CD8-positive, alpha-beta memory T cell (primary cell): Measurements from ENCODE around the gene POLE. TPM values are rescaled to one million over a fixed set of nuclear protein-coding genes. Genes with fewer than 3 reads are reported as not detected.

Experiments used
- CTCF ChIA-PET: fragments of 350-600 bp; sonication (Branson Sonifier 250); formaldehyde crosslinking; loops from one replicate; lab custom pipeline; 2021; ENCODE audit warnings: antibody characterized with exemption; lab: Charles Lee
- POLR2A ChIA-PET: fragments of 350-600 bp; sonication (Branson Sonifier 250); formaldehyde crosslinking; loops from one replicate; lab custom pipeline; 2021; ENCODE audit warnings: antibody characterized with exemption; lab: Charles Lee
- DNase-seq, 5 donors: peaks; one replicate each; pipeline versions ENCODE4 v3.0.0 to v3.0.0-alpha.2; 2020 to 2022; ENCODE audit warnings: mixed read lengths in 1 of 5
- H3K27ac ChIP-seq: one replicate; pipeline ENCODE4 v1.7.0; 2013; ENCODE audit warnings: low read depth, mild to moderate bottlenecking, low read length, moderate library complexity
- H3K27me3 ChIP-seq: 2 replicates; pipeline ENCODE4 v1.7.0; 2013; ENCODE audit warnings: low read length, mild to moderate bottlenecking; ENCODE audit not compliant: insufficient read depth, poor library complexity, severe bottlenecking
- H3K36me3 ChIP-seq: 2 replicates; pipeline ENCODE4 v1.7.0; 2013; ENCODE audit warnings: mild to moderate bottlenecking, low read length, moderate library complexity; ENCODE audit not compliant: insufficient read depth
- H3K4me1 ChIP-seq: 2 replicates; pipeline ENCODE4 v1.7.0; 2013; ENCODE audit warnings: mild to moderate bottlenecking, low read length, moderate library complexity; ENCODE audit not compliant: insufficient read depth
- H3K4me3 ChIP-seq: 2 replicates; pipeline ENCODE4 v1.7.0; 2013; ENCODE audit warnings: mild to moderate bottlenecking, low read length
- H3K9me3 ChIP-seq: 2 replicates; pipeline ENCODE4 v1.7.0; 2013; ENCODE audit warnings: mild to moderate bottlenecking, low read length
- H3K27ac Mint-ChIP-seq, 8 donors: one replicate each; pipeline ENCODE4 v1.8.0; 2020 to 2021; ENCODE audit warnings: mixed read lengths in 8 of 8, mild to moderate bottlenecking in 6 of 8, inconsistent platforms in 3 of 8, moderate library complexity in 3 of 8
- H3K27me3 Mint-ChIP-seq, 2 donors: one replicate each; pipeline ENCODE4 v1.8.0; 2020 to 2021; ENCODE audit warnings: mixed read lengths in 2 of 2, mild to moderate bottlenecking in 1 of 2, moderate library complexity in 1 of 2
- H3K36me3 Mint-ChIP-seq, 3 donors: one replicate each; pipeline ENCODE4 v1.8.0; 2020 to 2021; ENCODE audit warnings: mixed read lengths in 3 of 3, inconsistent platforms in 1 of 3, mild to moderate bottlenecking in 1 of 3
- H3K4me1 Mint-ChIP-seq, 3 donors: one replicate each; pipeline ENCODE4 v1.8.0; 2020 to 2021; ENCODE audit warnings: mixed read lengths in 3 of 3, inconsistent platforms in 1 of 3, mild to moderate bottlenecking in 1 of 3
- H3K4me3 Mint-ChIP-seq, 7 donors: one replicate each; pipeline ENCODE4 v1.8.0; 2020 to 2021; ENCODE audit warnings: mixed read lengths in 7 of 7, mild to moderate bottlenecking in 6 of 7, moderate library complexity in 4 of 7, inconsistent platforms in 2 of 7
- H3K9me3 Mint-ChIP-seq, 5 donors: one replicate each; pipeline ENCODE4 v1.8.0; 2020 to 2022; ENCODE audit warnings: mixed read lengths in 5 of 5, mild to moderate bottlenecking in 3 of 5, moderate library complexity in 2 of 5, inconsistent platforms in 1 of 5
- polyA plus RNA-seq: library from polyadenylated mRNA; unstranded; fragments of 300-500 nt; fragmentation: Illumina TruSeq; gene quantifications from one replicate; pipeline ENCODE4 v1.2.3, GENCODE V29; 2021
- total RNA-seq, 2 experiments: library from RNA; stranded (reverse); gene quantifications; one replicate each; pipeline ENCODE4 v1.2.3, GENCODE V29; 2021

Gene POLE
- total and polyA plus RNA-seq, 3 experiments from 2014 or later, result 4.2 to 117 (median 109) TPM

DNA sequence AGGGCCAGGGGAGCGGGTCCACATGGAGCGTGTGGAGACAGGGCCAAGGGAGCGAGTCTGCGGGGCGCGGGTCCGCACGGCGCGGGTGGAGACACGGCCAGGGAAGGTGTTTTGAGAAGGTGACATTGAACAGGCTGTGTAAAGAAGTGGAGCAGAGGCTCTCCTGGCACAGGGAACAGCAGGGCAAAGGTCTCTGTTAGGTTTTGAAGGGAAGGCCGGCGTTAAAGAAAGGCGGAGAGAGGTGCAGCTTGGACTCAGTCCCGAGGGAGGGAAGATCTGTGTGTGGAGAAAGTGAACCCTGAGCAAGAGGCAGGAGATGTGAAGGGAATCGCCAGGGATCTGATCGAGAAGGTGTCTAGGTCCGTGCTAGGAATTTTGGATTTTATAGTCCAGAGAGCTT lies 2.1 kb upstream of the POLE start:
- Histone ChIP-seq H3K27ac (no peak overlapping the region), H3K27me3 (no peaks in the 10 kb centered on the region), H3K4me3 (no peak overlapping the region), H3K36me3 (no peaks in the 10 kb centered on the region), H3K9me3 (no peaks in the 10 kb centered on the region), H3K4me1 (peaks cover 7% of the 10 kb centered on the region)
- peak overlapping the region in 2 of 8 donors; percentile 53 to 59 for H3K27ac Mint-ChIP-seq
- H3K27me3 Mint-ChIP-seq, result no peaks in the 10 kb centered on the region
- ChIA-PET POLR2A (no interaction called here), CTCF (no interaction called here)
- no peaks in the 10 kb centered on the region for H3K9me3 Mint-ChIP-seq
- DNase-seq, result no peak
- peaks cover 15 to 25% (median 20%) of the 10 kb centered on the region in 3 donors for H3K4me1 Mint-ChIP-seq
- peak overlapping the region; percentile 42 to 90 (median 71) for H3K4me3 Mint-ChIP-seq
- peaks cover 0 to 1% (median 0%) of the 10 kb centered on the region in 3 donors for H3K36me3 Mint-ChIP-seq

DNA sequence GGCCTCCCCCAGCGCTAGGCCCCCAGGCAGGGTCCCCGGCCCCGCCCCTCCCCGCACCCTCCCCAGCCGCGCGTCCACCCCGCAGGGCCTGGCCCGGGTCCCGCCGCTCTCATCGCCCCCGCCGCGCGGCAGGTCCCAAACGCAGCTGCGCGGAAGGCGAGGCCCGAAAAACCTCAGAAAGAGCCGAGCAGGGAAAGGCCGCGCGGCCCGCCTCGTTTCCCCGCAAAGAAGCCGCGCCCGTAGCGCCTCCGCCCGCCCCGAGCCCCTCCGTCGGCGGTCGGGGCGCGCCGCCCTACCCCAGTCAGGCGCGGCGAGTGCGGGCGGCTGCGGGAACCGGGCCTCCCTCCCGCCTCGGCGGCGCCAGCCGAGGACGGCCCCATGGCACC lies 324 bp downstream of the POLE start:
- H3K27me3 Mint-ChIP-seq, result no peaks in the 10 kb centered on the region
- peak overlapping the region; percentile 47 for H3K4me3 ChIP-seq
- POLR2A ChIA-PET, result no interaction called here
- no peaks in the 10 kb centered on the region for H3K9me3 ChIP-seq
- DNase-seq, result no peak
- peaks cover 7% of the 10 kb centered on the region for H3K4me1 ChIP-seq
- H3K27ac Mint-ChIP-seq, result no peak overlapping the region
- no peaks in the 10 kb centered on the region for H3K36me3 ChIP-seq
- peak overlapping the region; percentile 59 for H3K27ac ChIP-seq
- no peaks in the 10 kb centered on the region for H3K9me3 Mint-ChIP-seq
- no peaks in the 10 kb centered on the region for H3K27me3 ChIP-seq
- CTCF ChIA-PET, result no interaction called here
- H3K4me3 Mint-ChIP-seq, result peak overlapping the region; percentile 55 to 95 (median 85)
- peaks cover 0 to 1% (median 0%) of the 10 kb centered on the region in 3 donors for H3K36me3 Mint-ChIP-seq
- peaks cover 15 to 30% (median 28%) of the 10 kb centered on the region in 3 donors for H3K4me1 Mint-ChIP-seq

DNA sequence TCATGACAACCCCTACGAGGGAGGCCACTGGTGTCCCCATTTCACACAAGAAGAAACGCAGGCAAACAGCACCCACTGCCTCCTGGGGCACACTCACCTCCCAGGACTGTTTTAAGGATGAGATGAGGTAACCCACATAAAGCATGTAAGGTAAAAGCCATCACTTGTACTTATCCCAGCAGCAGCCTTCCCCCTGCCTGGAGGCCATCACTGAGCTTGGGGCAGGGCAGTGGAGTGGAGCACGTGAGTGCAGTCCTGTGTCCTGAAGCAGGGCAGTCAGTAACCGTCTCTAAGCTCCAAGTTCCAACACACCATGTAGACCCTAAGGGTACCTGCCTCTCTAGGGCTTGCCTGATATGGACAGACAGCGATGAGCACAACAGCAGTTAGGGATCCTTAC lies 1.7 kb downstream of the POLE start:
- Mint-ChIP-seq H3K27me3 (no peaks in the 10 kb centered on the region), H3K27ac (peak overlapping the region in 5 of 8 donors; percentile 37 to 87 (median 66)), H3K4me3 (peak overlapping the region; percentile 58 to 95 (median 74)), H3K9me3 (no peaks in the 10 kb centered on the region), H3K36me3 (peaks cover 0 to 4% (median 3%) of the 10 kb centered on the region in 3 donors), H3K4me1 (peaks cover 17 to 35% (median 30%) of the 10 kb centered on the region in 3 donors)
- Histone ChIP-seq H3K4me1 (peaks cover 7% of the 10 kb centered on the region), H3K9me3 (no peaks in the 10 kb centered on the region), H3K36me3 (peaks cover 4% of the 10 kb centered on the region), H3K27ac (no peak overlapping the region), H3K4me3 (no peak overlapping the region), H3K27me3 (no peaks in the 10 kb centered on the region)
- CTCF ChIA-PET, result interaction anchor here (1.2 kb wide), 1 partner anchor 220 kb away, joined by 3 read pairs; no protein-coding TSS in a partner anchor
- POLR2A ChIA-PET, result no interaction called here
- no peak for DNase-seq

DNA sequence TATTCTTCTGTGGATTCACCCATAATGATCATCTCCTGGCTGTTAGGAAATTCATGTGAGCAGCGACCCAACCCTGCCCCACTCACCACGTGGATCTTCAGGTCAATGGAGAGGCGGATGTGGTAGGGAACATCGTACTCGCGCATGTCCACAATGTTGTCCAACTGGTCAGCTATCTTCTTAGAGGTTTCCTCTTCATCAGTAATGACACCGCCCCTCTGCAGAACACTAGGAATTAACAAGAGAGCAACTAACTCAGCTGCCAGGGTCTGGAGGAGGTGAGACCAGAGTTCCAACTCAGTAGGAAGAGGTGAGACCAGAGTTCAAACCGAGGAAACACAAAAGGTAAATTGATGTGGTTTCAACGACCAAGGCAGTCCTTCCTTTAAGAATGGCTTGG lies 9.7 kb downstream of the POLE start:
- Mint-ChIP-seq H3K27me3 (no peaks in the 10 kb centered on the region), H3K36me3 (peaks cover 10 to 74% (median 20%) of the 10 kb centered on the region in 3 donors), H3K4me3 (peak overlapping the region in 1 of 7 donors; percentile 65), H3K9me3 (no peaks in the 10 kb centered on the region), H3K4me1 (peaks cover 0 to 14% (median 4%) of the 10 kb centered on the region in 3 donors), H3K27ac (peak overlapping the region in 1 of 8 donors; percentile 29)
- H3K36me3 ChIP-seq, result peaks cover 42% of the 10 kb centered on the region
- H3K27ac ChIP-seq, result no peak overlapping the region
- CTCF ChIA-PET, result no interaction called here
- no peaks in the 10 kb centered on the region for H3K9me3 ChIP-seq
- H3K4me3 ChIP-seq, result no peak overlapping the region
- DNase-seq, result no peak
- H3K27me3 ChIP-seq, result no peaks in the 10 kb centered on the region
- POLR2A ChIA-PET, result no interaction called here
- no peaks in the 10 kb centered on the region for H3K4me1 ChIP-seq

DNA sequence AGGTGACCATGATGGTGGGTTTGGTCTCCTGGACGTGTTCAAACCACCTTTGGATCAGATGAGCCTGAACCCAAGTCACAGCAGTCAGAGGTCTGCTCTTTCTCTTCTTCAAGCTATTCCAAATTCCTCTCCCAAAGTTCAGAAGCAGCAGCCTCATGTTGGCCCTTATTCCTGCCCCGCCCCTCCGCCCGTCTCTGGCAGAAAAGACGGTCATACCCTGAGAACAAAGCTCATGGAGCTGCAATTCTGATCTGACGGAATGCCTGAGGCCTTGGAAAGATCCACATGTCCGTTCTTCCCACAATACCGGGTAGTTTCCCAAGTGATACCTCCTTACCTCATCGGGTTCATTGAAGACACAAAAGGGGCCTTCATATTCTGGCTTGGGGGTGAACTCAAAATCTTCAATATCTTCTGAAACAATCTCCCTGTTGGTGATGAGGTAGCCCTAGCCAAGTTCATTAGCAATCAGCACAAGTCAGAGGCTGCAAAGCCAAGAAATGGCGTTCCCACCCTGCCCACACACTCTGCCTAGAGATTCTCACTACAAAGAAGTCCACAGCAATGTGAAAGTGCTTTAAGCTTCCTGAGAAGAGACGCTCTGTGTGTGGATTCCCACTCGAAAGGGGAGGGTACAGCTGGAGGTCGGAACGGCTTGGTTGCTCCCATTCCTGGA lies 11.2 kb downstream of the POLE start:
- Mint-ChIP-seq H3K36me3 (peaks cover 10 to 86% (median 26%) of the 10 kb centered on the region in 3 donors), H3K4me1 (peaks cover 4 to 15% (median 8%) of the 10 kb centered on the region in 3 donors), H3K27me3 (no peaks in the 10 kb centered on the region), H3K4me3 (no peak overlapping the region), H3K27ac (peak overlapping the region in 1 of 8 donors; percentile 27), H3K9me3 (no peaks in the 10 kb centered on the region)
- no peaks in the 10 kb centered on the region for H3K9me3 ChIP-seq
- peaks cover 42% of the 10 kb centered on the region for H3K36me3 ChIP-seq
- no peak for DNase-seq
- H3K27ac ChIP-seq, result no peak overlapping the region
- H3K27me3 ChIP-seq, result no peaks in the 10 kb centered on the region
- no peaks in the 10 kb centered on the region for H3K4me1 ChIP-seq
- H3K4me3 ChIP-seq, result no peak overlapping the region
- CTCF ChIA-PET, result no interaction called here
- POLR2A ChIA-PET, result no interaction called here

DNA sequence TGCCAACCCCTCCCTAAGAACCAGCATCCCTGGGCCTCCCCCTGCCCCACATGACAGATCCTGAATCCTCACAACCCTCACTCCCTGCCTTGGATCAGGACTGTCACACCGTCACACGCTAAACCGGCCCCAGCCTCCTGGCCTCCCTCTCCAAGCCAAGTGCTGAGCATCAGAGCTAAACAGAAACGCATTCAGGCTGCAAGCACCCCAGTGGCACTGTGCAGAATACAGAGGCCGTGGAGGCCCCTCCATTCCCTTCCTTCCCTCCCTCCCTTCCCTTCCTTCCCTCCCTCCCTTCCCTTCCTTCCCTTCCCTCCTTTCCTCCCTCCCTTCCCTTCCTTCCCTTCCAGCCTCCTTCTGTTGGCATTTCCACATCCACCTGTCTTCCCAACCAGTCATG lies 12.6 kb downstream of the POLE start:
- H3K27me3 ChIP-seq, result no peaks in the 10 kb centered on the region
- Mint-ChIP-seq H3K27me3 (no peaks in the 10 kb centered on the region), H3K27ac (no peak overlapping the region), H3K36me3 (peaks cover 0 to 82% (median 26%) of the 10 kb centered on the region in 3 donors), H3K4me1 (peaks cover 3 to 6% (median 4%) of the 10 kb centered on the region in 3 donors), H3K9me3 (no peaks in the 10 kb centered on the region), H3K4me3 (no peak overlapping the region)
- peaks cover 35% of the 10 kb centered on the region for H3K36me3 ChIP-seq
- H3K4me3 ChIP-seq, result no peak overlapping the region
- POLR2A ChIA-PET, result no interaction called here
- H3K9me3 ChIP-seq, result no peaks in the 10 kb centered on the region
- CTCF ChIA-PET, result no interaction called here
- DNase-seq, result no peak
- H3K27ac ChIP-seq, result no peak overlapping the region
- no peaks in the 10 kb centered on the region for H3K4me1 ChIP-seq

DNA sequence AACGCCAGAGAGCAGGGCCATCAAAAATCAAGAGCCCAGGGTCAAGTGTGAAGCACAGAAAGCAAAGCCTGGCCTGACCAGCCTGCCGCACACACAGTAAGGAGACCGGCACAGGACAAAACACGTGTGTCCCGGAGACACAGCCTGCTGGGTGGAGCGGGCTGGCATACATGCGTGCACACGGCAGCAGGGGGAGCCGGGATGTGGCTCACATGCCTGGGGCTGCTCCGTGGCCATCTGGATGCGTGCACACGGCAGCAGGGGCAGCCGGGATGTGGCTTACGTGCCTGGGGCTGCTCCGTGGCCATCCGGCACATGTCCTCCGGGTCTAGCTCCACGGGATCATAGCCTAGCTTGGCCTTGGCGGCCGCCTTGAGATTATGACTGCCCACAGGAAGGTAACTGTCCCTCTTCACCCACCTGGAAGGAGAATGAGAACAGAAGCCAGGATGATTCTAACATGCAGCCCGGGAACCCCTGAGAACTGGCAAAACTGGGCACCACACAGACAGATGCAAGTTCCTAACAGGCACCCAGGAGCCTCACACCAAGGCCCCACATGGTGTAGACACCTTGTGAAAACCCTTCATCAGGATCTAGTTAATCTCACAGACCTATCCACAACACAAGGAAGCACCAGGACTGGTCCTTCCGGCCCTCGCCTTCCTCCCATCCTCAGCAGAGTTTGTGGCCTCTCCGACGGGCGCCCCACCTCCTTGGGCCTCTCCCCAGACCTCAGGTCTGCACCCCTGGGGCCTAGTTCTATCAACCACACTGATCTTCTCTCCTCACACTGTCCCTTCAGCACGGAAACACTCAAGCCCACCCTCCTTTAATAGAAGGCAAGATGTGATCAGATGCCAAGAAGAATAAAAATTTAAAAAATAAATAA lies 13.6 kb downstream of the POLE start:
- ChIA-PET CTCF (no interaction called here), POLR2A (no interaction called here)
- Mint-ChIP-seq H3K27me3 (no peaks in the 10 kb centered on the region), H3K9me3 (no peaks in the 10 kb centered on the region), H3K36me3 (peaks cover 0 to 82% (median 24%) of the 10 kb centered on the region in 3 donors), H3K4me1 (peaks cover 3 to 6% (median 4%) of the 10 kb centered on the region in 3 donors), H3K4me3 (no peak overlapping the region), H3K27ac (no peak overlapping the region)
- Histone ChIP-seq H3K27me3 (no peaks in the 10 kb centered on the region), H3K27ac (no peak overlapping the region), H3K9me3 (no peaks in the 10 kb centered on the region), H3K4me3 (no peak overlapping the region), H3K36me3 (peaks cover 28% of the 10 kb centered on the region), H3K4me1 (no peaks in the 10 kb centered on the region)
- DNase-seq, result no peak

DNA sequence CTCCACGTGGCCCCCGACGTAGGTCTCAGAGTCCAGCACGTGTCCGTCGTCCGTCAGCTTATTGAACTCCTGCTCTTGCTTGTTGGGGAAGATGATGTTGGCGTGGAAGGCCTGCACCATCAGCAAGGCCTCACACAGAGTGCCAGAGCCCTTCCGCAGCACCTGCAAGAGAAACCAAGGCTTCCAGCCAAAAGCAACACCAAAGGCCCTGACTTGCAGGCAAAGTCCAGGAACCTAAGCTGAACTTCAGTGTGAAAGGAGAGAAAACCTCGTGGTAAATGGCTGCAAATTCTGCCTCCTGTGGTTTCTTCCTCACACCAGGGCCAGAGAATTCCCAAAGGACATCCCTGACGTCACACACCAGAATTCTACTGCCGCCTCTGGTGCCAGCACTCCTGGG lies 14.5 kb downstream of the POLE start:
- Histone ChIP-seq H3K27ac (no peak overlapping the region), H3K4me1 (no peaks in the 10 kb centered on the region), H3K36me3 (peaks cover 28% of the 10 kb centered on the region), H3K27me3 (no peaks in the 10 kb centered on the region), H3K9me3 (no peaks in the 10 kb centered on the region), H3K4me3 (no peak overlapping the region)
- Mint-ChIP-seq H3K36me3 (peaks cover 0 to 82% (median 24%) of the 10 kb centered on the region in 3 donors), H3K4me3 (no peak overlapping the region), H3K27ac (no peak overlapping the region), H3K9me3 (no peaks in the 10 kb centered on the region), H3K27me3 (no peaks in the 10 kb centered on the region), H3K4me1 (peaks cover 3 to 6% (median 4%) of the 10 kb centered on the region in 3 donors)
- ChIA-PET POLR2A (no interaction called here), CTCF (no interaction called here)
- DNase-seq, result no peak
